ENCODE measurements around the gene NSL1.
"Not testable (repeated sequence)": the region's sequence is repeated elsewhere in the genome, so short reads cannot be mapped to it uniquely, and the experiment has no call there.

NSL1 gene

GRCh38 chr1:212746546-212746945 is 45.0 kb downstream of the NSL1 start:
- no peak for DNase-seq

GRCh38 chr1:212745303-212745702 is 46.3 kb downstream of the NSL1 start:
- DNase-seq, result no peak

GRCh38 chr1:212743901-212744475 is 47.6 kb downstream of the NSL1 start:
- DNase-seq, result no peak

DNA sequence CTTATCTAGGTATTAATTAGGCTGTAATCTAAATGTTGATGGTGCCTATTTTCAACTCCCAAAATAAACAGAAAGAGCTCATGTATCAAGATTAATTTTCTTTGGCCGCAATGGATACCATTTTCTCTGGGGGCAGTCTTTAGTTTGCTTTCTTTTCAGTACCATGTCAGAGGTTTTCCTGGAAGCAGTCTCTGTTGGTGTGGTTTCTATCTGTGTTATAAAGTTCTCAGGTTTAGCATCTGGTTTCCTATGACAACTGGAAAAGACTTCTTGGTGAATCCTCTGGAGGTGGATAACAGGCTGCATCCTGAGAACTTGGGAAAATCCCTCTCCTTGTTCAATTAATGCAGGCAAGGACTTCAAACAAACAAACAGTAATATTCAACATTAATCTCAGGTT is 53.2 kb downstream of the NSL1 start:
- no peak for DNase-seq

GRCh38 chr1:212737559-212737958 is 54.0 kb downstream of the NSL1 start:
- DNase-seq, result no peak

DNA sequence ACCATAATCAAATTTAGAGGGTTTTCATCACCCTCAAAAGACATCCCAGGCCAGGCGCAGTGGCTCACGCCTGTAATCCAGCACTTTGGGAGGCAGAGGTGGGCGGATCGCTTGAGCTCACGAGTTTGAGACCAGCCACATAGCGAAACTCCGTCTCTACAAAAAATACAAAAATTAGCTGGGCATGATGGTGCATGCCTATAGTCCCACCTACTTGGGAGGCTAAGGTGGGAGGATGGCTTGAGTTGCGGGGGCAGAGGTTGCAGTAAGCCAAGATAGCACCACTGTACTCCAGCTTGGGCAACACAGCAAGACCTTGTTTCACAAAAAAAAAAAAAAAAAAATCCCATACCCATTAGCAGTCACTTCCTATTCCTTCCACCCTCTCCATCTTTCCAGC is 58.5 kb downstream of the NSL1 start:
- no peak for DNase-seq

DNA sequence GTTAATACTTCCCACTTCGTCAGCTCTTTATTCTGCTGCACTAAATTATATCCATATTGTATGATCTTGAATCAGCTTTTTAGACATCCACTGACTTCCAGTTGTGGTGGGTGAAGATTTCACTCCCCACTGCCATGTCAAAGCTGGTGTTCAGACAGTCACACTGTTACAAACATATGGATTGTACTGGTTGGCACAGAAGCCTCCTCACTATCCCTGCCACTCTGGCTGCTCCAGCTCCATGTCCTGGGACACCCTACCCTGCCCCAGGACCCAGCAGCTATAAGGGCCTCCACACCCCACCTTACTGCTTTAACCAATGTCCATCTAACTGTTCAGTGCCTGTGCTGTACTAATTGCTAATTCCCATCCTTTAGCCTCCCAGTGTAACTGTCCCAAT is 59.9 kb downstream of the NSL1 start:
- DNase-seq, result no peak

DNA sequence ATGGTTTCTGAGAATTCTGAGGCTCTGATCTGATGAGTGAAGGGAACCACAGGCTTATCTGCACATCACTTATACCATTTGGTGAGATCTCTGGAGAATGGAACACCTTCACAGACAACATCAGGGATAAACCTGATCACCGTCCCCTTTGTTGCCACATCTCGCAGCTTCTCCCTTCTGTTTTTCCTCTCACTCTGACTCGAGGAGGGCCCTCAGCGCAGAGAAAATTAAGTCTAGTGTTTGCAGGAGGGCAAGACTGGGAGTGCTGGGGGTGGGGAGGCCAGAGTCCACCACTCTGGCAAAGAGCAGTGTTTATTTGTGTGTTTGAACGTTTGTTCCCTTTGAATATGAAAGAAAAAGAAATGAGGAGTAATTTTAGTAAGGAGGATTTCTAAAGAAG is 63.0 kb downstream of the NSL1 start:
- no peak for DNase-seq

DNA sequence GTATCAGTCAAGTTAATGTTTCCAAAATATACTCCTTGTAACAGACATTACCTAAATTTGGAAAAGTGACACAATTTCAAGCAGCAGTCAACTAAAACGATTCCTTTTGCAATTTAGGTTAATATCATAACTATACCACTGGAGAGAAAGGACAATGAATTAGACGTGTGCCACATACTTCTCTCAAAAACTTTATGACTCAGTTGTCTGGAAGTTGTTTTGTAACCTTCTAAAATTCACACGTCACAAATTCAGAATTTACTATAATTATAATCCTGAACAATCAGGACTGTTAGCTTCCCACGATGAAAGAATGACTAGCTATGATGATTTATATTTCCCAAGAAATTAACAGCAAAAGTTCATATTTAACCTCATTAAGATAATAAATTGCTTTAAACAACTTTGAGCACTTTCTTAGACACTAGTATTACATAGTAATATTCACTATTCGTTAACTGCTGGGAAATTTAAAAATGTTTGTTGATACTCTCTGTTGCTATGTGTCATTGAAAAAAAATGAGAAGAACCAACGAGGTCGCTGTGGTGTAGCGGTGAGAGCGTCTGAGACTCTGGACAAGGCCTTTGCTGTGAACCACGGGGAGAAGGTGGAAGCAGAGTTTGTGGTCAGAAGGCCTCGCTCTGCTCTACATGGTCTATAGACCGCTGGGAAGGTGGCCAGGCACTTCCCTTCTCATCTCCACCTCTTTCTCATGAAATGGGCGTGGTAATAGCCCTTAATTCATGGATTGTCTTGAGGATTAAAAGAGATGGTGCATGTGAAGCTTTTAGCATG is 64.0 kb downstream of the NSL1 start:
- DNase-seq, result no peak

GRCh38 chr1:212724679-212725078 is 66.9 kb downstream of the NSL1 start:
- not testable (repeated sequence) for DNase-seq

GRCh38 chr1:212722270-212722957 is 69.2 kb downstream of the NSL1 start:
- no peak for DNase-seq

DNA sequence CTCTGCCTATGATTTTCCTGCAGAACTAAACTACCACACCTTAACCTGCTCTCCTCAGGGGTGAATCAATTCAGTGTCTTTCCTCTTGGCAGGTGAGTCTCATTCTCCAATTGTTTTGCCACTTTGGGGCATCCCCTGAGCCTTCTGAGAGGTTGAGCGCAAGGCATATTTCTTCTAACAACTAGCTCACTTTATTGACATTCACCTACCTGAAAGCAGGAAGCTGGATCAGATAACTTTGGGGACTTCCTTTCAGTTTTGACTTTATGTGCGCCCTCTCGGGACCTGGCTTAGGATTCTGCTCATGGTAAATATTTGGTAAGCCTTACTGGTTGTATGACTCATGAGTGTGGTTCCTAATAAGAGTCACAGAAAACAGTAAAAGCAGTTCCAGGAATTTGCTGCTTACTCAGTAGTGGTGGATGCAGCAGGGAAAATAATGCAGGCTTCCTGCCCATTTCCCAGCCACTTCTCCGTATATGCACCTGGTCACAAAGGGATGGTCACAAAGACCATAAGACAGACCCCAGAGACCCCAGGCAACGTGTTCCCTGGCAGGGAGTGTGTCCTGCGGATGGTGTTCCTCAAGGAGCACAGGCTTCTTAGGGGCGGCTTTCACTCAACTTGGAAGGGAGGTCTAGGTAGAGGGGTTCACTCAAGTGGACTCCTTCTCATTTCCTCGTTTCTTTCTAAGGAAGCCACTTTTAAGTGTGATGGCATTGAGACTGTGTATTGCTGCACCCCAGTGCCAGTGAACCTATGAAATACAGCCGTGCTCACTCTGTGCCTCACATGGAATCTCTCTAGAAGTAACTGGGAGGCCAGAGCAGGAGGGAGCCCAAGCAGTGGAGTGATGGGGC is 70.0 kb downstream of the NSL1 start:
- DNase-seq, result no peak

DNA sequence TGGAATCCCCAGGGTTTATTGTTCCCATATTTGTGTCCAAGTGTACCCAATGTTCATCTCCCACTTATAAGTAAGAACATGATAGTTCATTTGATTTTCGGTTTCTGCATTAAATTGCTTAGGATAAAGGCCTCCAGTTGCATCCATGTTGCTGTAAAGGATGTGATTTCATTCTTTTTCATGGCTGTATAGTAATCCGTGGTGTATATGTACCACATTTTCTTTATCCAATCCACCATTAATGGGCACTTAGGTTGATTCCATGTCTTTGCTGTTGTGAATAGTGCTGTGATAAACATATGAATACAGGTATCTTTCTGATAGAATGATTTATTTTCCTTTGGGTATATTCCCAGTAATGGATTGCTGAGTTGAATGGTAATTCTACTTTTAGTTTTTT is 71.9 kb downstream of the NSL1 start:
- DNase-seq, result no peak

DNA sequence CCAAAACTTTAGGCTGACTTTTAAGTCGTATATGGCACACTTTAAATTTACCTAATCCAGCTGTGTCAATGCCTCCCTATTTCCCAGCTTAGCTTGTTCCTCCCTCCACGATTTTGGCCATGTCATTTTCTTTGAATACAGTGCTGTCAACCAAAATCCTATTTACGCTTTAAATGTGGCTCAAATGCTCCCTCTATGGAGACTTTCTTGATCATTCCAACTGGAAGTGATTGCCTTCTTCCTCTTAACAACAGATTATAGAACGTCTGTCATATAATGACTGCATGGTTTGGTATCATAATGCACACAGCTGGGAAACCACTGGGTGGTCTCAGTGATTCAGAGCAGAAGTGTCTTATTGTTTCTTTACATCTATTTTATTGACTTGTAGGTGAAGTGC is 73.1 kb downstream of the NSL1 start:
- no peak for DNase-seq

GRCh38 chr1:212716161-212716560 is 75.4 kb downstream of the NSL1 start:
- no peak for DNase-seq

DNA sequence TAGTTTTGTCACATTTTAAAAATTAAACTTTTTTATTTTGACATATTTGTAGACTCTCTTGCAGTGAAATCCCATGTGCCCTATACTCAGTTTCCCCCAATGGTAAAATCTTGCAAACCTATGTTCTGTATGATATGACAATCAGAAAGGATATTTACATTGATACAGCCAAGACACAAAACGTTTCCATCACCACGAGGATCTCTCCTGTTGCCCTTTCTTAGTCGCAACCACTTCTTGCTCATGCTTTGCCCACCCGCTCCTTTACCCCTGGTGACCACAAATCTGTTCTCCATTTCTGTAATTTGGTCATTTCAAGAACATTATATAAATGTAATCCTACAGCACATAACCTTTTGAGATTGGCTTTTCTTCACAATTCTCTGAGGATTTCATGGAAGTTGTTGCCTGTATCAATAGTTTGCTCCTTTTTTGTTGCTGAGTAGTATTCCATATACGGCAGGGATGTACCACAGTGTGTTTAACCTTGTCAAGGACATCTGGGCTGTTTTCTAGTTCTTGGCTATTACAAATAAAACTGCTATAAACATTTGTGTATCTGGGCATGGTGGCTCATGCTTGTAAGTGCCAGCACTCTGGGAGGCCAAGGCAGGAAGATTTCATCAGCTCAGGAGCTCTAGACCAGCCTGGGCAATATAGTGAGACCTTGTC is 78.0 kb downstream of the NSL1 start:
- no peak for DNase-seq

DNA sequence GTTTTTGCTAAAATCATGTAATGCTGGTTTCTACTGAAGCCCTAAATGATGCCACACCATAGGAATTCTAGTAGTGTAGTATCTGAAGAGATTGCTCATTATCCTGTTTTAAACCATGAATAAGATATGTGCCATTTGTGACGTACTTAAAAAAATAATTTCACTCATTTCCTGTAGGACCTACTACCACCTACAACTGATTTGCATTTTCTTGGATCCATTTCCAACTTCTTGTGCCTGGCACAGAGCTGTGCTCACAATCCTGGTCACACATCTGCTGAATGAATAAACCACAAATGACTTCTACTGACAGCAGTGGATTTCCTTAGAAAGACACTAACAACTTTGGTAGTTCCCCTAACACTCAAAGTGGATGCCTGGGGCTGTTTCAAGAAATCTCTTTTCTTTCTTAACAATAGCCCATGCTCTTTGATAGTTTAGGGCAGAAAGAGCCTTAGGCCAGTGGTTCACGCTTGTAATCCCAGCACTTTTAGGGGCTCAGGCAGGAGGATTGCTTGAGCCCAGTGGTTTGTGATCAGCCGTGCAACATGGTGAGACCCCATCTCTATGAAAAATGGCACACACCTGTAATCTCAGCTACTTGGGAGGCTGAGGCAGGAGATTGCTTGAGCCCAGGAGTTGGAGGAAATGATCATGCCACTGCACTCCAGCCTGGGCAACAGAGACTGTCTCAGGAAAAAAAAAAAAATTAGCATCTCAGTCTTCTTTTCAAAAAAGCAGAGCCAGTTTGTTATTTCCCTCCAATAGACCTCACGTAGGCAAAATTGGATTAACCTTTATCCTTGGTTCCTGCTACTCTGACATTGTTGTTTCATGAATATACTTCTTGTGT is 78.9 kb downstream of the NSL1 start:
- DNase-seq, result no peak

DNA sequence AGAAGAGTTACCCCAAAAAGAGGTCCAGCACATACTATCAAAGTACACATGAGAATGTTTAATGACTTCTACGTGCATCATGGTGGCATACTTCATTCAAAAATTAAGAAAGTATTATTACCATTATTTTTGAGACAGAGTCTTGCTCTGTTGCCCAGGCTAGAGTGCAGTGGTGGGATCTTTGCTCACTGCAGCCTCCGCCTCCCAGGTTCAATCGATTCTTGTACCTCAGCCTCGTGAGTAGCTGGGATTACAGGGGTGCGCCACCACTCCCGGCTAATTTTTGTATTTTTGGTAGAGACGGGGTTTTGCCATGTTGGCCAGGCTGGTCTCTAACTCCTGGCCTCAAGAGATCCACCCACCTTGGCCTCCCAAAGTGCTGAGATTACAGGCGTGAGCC is 79.6 kb downstream of the NSL1 start:
- not testable (repeated sequence) for DNase-seq

DNA sequence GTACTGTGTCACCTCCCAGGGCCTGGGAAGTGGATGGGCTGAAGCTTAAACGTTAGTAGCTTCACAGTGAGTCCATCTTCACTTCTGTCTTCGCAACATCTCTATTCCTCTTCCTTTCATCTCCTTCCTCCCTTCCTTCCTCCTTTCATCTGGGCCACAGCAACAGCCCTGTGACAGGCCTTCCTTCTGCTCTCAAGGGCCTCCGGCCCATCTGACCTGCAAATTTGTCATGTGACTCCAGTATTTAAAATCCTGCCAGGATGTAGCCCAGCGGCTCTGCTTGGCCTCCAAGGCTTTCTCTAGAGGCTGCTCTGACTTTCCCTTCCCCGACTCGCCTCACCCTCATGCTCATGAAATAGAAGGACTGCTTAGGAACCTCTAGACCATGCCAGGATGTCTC is 81.0 kb downstream of the NSL1 start:
- no peak for DNase-seq

- DNase-seq, result no peak
These were observed 87.5 kb downstream of the NSL1 start for GRCh38 chr1:212703991-212704564.

DNA sequence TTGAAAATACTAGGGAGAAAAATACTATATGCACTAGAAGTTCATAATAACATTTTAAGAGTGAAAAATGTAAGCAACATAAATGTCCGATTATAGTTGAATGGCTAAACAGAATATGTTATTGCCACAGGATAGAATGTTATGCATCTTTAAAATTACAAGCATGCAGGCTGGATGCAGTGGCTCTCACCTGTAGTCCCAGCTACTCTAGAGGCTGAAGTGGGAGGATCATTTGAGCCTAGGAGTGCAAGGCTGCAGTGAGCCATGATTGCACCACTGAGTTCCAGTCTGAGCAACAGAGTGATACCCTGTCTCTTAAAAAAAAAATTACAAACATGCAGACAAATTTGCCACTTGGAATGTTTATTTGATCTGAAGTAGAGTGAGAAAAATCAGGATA is 88.9 kb downstream of the NSL1 start:
- no peak for DNase-seq

All from cortex of kidney (tissue), 1 donor.